HG02840 (cell line): ENCODE data around the gene CEP57.
"Not testable (repeated sequence)": the region's sequence is repeated elsewhere in the genome, so short reads cannot be mapped to it uniquely, and the experiment has no call there.

Source experiments
- ATAC-seq: cut with Tn5 transposase; IDR thresholded peaks from one replicate; pipeline ENCODE4 v1.9.1; 2021; ENCODE audit warnings: mild to moderate bottlenecking, moderate library complexity, moderate number of reproducible peaks; ENCODE audit not compliant: unreplicated experiment, low FRiP score

The CEP57 gene

GRCh38 chr11:95795627-95796295, 5.5 kb downstream of the CEP57 start:
- no peak for ATAC-seq

- ATAC-seq = no peak
Measured at GRCh38 chr11:95796501-95796900, 6.2 kb downstream of the CEP57 start.

DNA sequence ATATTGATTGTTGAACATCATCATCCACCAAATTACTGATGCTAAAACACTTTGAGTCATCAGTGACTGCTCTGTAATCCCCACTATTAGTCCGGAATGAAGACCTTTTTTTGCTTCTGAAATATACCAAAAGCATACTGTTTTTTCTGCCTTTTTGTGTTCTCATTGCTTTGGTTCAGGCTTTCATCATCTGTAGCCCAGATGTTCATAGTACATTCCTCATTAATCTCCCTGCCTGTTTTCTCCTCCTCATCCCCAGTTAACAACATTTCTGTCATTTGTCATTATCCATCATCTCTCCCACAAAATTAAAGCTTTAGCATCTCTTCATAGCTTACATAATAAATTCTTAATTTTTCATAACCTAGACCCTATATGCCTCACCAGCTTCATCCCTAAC, 9.2 kb downstream of the CEP57 start:
- ATAC-seq = no peak

DNA sequence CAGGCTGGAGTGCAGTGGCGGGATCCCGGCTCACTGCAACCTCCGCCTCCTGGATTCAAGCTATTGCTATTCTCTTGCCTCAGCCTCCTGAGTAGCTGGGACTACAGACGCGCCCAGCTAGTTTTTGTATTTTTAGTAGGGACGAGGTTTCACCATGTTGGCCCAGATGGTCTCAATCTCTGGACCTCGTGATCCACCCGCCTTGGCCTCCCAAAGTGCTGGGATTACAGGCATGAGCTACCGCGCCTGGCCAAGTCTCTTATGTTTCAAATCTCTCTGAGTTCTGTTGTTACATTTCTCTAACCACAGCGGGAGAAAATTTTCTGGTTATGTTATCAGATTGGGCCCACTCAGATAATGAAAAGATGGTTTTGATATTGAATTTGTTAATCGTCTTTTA, 10.1 kb downstream of the CEP57 start:
- ATAC-seq = no peak

DNA sequence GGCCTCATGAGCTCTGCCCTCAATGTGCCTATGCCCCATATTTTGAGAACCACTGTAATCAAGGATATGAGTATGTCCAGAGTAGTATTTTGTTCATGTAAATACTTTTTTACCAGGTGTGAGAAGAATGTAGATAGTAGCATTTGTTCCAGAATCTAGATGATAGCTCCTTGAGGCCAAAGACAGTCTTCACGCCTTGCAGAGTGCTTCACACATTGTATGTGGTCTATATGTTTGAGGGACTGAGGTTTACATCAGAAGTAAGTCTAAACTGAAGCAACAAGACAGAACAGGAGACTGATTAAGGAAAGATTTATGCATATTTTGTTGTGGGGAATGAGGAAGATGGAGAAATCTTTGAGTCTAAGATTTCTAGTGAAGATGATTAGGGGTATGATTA, 12.5 kb downstream of the CEP57 start:
- no peak for ATAC-seq

DNA sequence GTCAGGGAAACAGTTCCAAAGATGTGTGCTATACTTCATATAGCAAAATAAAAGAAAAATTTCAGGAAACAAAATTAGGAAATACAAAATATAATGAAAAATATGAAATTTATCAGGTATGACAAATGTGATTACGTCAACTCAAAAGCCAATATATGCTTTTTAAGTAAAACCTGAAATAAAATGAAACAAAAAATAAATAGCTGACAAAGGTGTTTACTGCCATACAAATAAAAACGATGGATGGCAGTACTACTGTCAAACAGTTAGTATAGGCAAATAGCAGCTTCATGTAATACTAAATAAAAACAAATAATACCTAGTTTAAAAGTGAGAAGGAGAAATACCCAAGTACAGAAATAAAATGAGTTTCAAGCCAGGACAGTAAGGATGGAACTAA, 13.7 kb downstream of the CEP57 start:
- no peak for ATAC-seq

- no peak for ATAC-seq
Measured at GRCh38 chr11:95805869-95806268, 15.6 kb downstream of the CEP57 start.

GRCh38 chr11:95806464-95806863, 16.2 kb downstream of the CEP57 start:
- ATAC-seq = not testable (repeated sequence)

- ATAC-seq = not testable (repeated sequence)
Measured at GRCh38 chr11:95811052-95811451, 20.8 kb downstream of the CEP57 start.

DNA sequence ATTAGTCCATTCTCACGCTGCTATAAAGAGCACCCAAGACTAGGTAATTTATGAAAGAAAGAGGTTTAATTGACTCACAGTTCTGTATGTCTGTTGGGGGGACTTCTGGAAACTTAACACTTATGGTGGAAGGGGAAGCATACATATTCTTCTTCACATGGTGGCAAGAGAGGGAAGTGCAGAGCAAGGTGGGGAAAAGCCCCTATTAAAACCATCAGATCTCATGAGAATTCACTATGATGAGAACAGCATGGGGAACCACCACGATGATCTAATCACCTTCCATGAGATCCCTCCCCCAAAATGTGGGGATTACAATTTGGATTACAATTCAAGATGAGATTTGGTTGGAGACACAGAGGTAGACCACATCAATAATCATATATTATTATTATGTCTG, 25.7 kb downstream of the CEP57 start:
- ATAC-seq = no peak

- no peak for ATAC-seq
Measured at GRCh38 chr11:95821640-95822039, 31.3 kb downstream of the CEP57 start.

DNA sequence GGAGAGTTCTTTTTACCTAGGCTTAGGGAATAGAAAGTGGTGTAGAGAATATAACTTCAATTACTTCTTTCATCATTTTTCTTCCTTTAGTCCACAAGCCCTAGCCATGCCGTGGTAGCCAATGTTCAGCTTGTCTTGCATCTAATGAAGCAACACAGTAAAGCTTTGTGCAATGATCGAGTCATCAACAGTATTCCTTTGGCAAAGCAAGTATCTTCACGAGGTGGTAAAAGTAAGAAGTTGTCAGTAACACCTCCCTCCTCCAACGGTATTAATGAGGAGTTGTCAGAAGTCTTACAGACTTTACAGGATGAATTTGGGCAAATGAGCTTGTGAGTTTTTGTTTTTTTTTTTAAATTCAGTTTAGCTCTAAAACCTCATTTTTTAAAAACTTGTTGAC, 37.4 kb downstream of the CEP57 start:
- no peak for ATAC-seq

DNA sequence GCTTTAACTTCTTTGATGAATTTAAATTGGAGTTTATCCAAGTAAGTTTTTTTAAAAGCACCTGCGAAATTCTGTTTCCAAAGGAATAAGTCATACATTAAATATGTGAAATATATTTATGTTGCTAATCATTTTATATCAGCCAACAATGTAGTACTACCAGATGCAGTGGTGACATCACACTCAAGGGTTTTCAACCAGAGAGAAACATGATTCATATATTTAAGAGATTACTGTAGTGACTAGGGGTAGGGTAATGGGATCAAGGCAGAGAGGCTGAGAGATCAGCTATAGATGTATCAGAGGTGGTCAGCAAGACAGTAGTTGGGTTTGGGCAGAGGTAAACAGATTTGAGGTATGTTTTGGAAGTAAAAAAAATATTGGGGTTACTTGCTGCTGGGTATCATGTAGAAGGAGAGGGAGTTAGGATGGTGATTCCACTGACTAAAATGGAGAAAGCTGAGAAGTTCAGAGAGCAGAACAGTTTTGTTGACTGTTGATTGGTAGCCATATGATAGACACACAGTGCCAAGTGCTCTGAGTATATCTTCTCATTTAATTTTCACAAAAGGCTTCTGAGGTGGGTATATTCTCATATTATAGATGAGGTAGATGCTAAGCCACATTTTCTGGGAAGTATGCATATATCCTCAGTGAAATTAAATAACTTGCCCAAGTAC, 39.4 kb downstream of the CEP57 start:
- no peak for ATAC-seq

DNA sequence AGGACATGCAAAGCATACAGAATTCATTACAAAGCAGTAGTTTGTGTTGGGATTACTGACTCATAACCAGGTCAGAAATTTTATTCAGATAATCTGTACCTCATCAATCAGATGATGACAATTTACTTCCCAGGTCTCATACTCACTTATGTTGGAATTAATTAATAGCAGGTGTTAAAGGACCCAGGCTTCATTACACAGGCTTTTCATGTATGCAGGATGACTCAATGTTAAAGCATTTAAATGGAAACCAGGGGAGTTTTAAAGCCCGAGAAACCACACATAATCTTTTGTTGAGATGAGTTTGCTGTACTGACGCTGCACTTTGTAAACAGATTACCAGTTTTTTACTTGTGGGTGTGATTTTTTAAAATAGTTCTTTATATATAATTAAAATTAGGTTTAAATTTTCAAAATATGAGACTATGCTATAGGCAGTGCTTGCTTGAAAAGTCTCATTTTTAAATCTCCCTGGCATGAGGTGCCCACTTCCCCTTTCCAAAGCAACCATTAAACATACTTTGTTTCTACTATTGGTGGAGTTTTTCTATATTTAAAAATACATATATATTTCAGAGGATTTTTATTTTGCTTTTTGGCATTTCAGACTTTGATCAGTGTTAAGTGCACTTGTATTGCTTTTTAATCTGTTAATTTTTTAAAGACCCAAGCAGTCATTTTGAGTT, 41.0 kb downstream of the CEP57 start:
- ATAC-seq = no peak

DNA sequence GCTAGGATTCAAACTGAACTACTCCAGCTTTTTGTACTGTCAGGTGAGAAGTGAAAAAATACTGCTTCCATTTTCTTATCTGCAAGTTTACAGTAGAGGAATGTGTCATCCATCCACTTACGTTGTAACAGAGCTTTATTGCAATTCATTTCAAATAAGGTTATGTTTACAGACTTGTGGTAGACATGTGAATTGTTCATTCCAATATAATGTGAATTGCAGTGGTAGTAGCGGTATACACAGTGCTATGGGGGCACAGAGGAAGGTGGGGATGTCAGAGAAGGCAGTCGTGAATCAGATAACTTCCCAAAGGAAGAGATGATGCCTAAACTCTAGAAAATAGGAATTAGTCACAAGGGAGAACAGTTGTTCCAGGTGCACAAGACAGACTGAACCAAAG, 42.5 kb downstream of the CEP57 start:
- ATAC-seq = no peak

- ATAC-seq = no peak
Measured at GRCh38 chr11:95833378-95833777, 43.1 kb downstream of the CEP57 start.

GRCh38 chr11:95835351-95835750, 45.1 kb downstream of the CEP57 start:
- ATAC-seq = no peak

DNA sequence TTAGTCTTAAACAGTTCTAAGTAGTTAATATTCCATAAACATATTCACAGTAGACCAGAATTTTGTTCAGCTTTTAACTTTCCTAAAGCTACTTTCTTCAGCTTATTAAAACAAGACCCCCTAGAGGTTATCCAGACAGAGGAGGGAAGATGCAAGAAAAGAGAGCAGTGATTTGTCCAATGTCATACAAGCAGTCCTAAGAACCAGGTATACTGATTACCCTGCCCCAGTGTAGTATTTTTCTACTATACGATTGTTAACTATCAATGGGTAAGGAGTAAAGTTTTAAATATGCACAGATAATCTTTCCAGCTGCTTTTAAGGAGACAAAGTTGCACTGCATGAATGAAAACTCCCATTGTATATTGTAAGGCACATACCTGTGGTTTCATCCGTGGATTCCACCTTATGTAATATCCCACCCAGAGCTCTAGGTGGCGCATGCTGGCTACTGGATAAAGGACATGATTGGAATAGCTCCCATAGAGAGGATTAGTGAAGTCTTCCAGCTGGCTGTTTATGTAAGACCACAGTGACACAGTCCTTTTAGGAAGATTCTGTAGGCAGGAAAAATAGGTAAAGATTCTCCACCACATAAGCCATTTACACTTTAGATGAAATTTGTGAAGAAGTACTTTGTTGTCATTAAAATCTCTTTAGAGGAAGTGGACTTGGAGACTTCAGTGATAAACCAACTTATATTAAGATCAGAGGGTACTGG, 45.6 kb downstream of the CEP57 start:
- peak; percentile 77 for ATAC-seq

DNA sequence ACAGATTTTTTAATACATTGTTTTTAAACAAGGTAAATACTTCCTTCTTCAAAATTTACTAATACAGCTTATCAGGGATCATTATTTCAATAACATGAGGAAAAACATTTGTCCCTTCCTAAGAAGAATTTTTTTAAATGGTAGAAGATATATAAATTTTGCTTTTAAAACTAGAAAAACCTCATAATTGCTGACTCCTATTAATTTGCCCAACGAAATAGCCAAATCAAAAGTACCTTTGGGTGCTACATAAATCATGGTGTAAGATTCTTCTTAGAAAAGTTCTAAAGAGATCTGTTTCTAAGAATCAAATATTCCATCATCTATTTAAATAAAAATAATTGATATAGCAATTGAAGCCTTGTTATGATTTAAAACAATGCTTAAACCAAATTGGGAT, 54.9 kb downstream of the CEP57 start:
- ATAC-seq = no peak

- peak; percentile 57 for ATAC-seq
Measured at GRCh38 chr11:95849087-95849825, 59.0 kb downstream of the CEP57 start.
